Rectal smooth muscle tissue (tissue), 1 donor: ENCODE results near the gene MEA1.

Experiments
- H3K27ac ChIP-seq: one replicate; pipeline ENCODE4 v1.7.0; 2013; ENCODE audit warnings: low read depth, low read length, inconsistent platforms
- H3K27me3 ChIP-seq: one replicate; pipeline ENCODE4 v1.7.0; 2013; ENCODE audit warnings: low read length; ENCODE audit not compliant: control insufficient read depth, insufficient read depth
- H3K36me3 ChIP-seq: one replicate; pipeline ENCODE4 v1.7.0; 2013; ENCODE audit warnings: low read length; ENCODE audit not compliant: control insufficient read depth, insufficient read depth
- H3K4me1 ChIP-seq: one replicate; pipeline ENCODE4 v1.7.0; 2013; ENCODE audit warnings: low read length; ENCODE audit not compliant: control insufficient read depth, insufficient read depth
- H3K4me3 ChIP-seq: one replicate; pipeline ENCODE4 v1.7.0; 2013; ENCODE audit warnings: low read length
- H3K9ac ChIP-seq: one replicate; pipeline ENCODE4 v1.7.0; 2013; ENCODE audit warnings: low read length

MEA1 gene

DNA sequence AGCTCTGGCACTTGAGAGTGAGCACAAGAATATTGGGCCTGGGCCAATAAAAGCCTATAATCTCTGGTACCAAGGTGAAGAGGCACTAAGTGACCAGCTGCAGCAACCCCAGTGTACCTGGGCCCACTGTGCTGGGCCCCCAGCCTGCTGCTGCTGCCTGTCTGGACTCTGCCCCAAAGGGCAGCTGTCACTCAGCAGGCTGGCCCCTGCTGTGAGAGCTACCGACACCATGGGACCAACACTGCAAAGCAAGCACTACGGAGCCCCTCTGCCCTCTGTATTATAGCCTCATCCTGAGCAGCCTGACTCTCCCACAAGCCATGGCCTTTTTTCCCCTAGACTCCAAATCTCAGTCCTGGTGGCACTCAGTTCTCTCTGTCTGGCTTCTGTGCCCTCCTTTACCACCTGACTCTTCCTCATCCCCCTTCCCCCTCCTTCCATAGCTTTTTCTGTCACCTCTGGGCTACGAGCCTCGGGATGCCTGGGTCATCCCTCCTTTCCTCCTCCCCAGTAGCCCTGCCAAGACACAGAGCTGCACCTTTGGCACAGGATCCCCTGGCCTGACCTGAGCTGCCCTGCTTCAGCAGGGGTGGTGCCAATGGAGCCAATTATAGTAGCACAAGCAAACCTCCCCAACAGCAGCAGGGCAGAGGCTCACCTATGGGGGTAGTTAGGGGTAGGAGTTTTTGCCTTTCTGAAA is 21.9 kb upstream of the MEA1 start:
- peaks cover 21% of the 10 kb centered on the region for H3K36me3 ChIP-seq
- no peaks in the 10 kb centered on the region for H3K27me3 ChIP-seq
- H3K4me1 ChIP-seq: no peaks in the 10 kb centered on the region
- H3K4me3 ChIP-seq: no peak overlapping the region
- no peak overlapping the region for H3K27ac ChIP-seq
- H3K9ac ChIP-seq: no peak overlapping the region

DNA sequence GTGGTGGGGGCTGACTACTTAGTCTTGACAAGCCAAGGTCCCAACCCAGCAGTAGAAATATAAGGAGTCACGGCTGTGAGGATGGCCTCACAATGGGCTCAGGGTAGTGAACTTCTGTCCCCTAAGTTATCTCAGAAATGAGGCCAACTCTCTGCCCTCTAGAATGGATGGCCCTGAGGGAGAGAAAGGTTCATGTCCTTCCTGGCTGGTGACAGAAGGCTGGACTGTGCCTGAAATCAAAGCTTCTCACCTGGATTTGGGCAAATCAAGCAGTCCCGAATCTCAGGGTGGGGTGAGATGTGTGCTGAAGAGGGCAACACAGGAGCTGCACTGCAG is 20.4 kb upstream of the MEA1 start:
- Histone ChIP-seq H3K9ac (no peak overlapping the region), H3K4me3 (no peak overlapping the region), H3K4me1 (no peaks in the 10 kb centered on the region), H3K36me3 (peaks cover 24% of the 10 kb centered on the region), H3K27me3 (no peaks in the 10 kb centered on the region), H3K27ac (no peak overlapping the region)

DNA sequence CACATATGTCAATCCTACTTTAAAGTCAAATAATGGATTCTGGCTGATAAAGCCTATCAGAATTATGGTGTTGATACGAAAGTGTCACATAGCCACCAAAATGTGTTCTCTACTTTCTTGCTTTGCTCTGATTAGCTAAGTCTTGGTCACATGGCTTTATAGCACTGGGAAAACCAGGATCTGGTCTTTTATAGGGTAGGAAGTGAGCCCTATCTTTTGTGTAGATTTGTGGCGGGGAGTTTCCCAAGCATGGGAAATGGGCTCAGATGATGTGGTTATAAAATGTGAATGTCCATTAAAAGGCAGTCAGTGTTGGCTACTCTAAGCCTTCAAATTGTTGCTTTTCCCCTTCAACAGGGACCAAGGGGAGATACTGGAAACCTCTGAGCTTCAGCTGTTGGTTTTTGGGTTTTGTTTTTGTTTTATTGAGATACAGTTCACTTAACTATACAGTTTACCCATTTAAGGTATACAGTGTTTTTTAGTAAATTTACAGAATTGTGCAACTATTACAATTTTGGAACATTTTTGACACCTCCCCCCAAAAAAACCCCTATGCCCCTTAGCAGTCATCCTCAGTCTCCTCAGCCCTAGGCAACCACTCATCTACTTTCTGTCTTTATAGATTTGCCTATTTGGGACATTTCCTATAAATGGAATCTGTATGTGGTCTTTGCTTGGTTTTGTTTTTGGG is 19.9 kb upstream of the MEA1 start:
- no peaks in the 10 kb centered on the region for H3K4me1 ChIP-seq
- H3K9ac ChIP-seq: no peak overlapping the region
- H3K27me3 ChIP-seq: no peaks in the 10 kb centered on the region
- H3K36me3 ChIP-seq: peaks cover 27% of the 10 kb centered on the region
- H3K27ac ChIP-seq: no peak overlapping the region
- H3K4me3 ChIP-seq: no peak overlapping the region

DNA sequence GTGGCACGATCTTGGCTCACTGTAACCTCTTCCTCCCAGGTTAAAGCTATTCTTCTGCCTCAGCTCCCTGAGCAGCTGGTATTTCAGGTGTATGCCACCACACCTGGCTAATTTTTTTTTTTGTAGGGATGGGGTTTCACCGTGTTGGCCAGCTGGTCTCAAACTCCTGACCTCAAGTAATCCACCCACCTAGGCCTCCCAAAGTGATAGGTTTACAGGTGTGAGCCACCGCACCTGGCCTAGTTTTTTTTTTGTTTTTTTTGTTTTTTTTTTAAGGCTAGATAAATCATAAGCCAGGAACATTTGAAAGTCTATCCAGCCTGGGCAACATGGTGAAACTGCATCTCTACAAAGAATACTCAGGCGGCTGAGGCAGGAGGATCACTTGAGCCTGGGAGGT is 18.6 kb upstream of the MEA1 start:
- H3K4me3 ChIP-seq: no peak overlapping the region

DNA sequence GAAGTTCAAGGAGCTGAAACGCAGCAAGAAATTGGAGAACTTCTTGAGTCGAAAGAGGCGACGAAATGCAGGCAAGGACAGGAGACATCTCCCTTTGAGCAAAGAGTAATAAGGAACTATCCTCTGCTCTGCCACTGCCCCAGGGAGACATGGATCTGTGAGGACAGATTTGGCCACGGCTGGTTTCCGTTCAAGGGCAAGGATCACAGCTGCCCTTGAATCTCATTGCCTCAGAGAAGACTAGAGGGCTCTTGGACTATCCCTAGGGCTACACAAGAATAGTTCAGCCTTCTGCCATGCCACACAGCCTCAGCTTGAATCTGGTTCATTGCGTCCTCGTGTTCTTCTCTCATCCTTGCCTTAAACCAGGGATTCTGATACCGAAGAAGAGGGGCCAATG is 15.4 kb upstream of the MEA1 start:
- H3K27me3 ChIP-seq: no peaks in the 10 kb centered on the region
- no peak overlapping the region for H3K27ac ChIP-seq
- peaks cover 30% of the 10 kb centered on the region for H3K36me3 ChIP-seq
- H3K4me3 ChIP-seq: no peak overlapping the region
- H3K4me1 ChIP-seq: no peaks in the 10 kb centered on the region
- H3K9ac ChIP-seq: no peak overlapping the region

More for the DNA sequence above, 18.6 kb upstream of the MEA1 start:
- H3K9ac ChIP-seq: no peak overlapping the region
- H3K36me3 ChIP-seq: peaks cover 29% of the 10 kb centered on the region
- H3K27me3 ChIP-seq: no peaks in the 10 kb centered on the region
- no peak overlapping the region for H3K27ac ChIP-seq
- no peaks in the 10 kb centered on the region for H3K4me1 ChIP-seq

DNA sequence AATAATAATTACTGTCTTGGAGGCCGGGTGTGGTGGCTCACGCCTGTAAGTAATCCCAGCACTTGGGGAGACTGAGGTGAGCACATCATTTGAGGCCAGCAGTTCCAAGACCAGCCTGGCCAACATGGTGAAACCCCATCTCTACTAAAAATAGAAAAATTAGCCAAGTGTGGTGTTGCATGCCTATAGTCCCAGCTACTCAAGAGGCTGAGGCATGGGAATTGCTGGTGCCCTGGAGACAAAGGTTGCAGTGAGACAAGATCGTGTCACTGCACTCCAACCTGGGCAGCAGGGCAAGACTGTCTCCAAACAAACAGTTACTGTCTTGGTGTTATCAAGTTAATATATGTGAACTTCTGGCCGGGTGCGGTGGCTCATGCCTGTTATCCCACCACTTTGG is 12.6 kb upstream of the MEA1 start:
- Histone ChIP-seq H3K27me3 (no peaks in the 10 kb centered on the region), H3K4me3 (no peak overlapping the region), H3K9ac (no peak overlapping the region), H3K27ac (no peak overlapping the region), H3K4me1 (no peaks in the 10 kb centered on the region), H3K36me3 (peaks cover 28% of the 10 kb centered on the region)

DNA sequence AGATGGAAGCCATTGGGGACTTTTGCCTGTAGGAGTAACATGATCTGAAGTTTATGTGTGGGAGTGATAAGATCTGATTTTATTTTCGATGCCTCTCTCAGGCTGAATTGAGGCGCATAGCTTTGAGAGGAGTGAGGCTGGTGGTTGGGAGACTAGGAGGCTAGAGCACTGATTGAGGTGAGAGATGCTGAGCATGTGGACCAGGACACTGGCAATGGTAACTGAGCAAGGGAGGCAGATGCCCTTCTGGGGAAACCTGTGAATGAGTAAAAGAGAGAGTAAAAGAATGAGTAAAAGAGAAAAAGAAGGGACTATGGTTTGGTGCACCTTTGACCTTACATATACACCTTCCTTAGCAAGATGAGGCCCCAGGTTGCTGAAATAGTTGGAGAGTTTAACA is 10.7 kb upstream of the MEA1 start:
- H3K27me3 ChIP-seq: no peaks in the 10 kb centered on the region
- peaks cover 24% of the 10 kb centered on the region for H3K36me3 ChIP-seq
- no peaks in the 10 kb centered on the region for H3K4me1 ChIP-seq
- no peak overlapping the region for H3K9ac ChIP-seq
- H3K27ac ChIP-seq: no peak overlapping the region
- H3K4me3 ChIP-seq: no peak overlapping the region

DNA sequence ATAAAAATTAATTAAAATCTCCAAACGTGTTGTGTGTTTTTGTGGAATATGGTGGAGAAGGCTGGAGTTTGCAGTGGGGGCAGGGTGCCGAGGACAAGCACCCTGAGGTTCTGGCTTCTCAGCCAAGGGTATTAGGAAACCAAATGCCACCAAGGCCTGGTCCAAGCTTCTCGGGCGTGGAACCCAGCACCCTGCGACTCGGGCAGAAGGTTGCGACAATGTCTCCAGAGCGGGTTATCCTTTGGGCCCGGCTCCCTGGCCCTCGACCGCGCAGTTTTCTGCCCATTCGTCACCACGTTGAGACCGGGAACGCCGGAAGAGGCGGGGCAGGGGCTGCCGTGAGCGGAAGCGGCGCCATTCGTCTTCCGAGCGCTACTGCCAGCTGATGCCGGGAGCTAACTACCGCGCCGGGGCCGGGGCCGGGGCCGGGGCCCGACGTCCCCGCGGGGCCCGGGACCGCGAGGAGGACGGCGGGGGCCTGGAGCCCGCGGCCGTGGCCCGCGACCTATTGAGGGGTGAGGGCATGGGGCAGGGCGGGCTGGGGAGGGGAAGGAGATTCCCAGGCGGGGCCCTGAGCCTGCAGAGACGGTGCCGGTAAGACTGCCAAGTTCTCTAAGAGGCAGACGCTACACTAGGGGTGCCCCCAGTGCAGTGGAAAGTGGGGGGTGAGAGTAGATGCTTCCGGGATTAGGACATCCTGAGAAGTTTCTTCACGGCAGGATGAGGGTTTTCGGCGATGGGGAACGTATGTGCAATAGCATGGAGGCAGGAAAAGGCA is 7.7 kb upstream of the MEA1 start, which contains the start of gene RRP36:
Gene RRP36 (plus strand): TSS at position 354 of the 778 bp plus-strand sequence. CDS start 32 bp downstream, at position 386.
- Histone ChIP-seq H3K27me3 (no peaks in the 10 kb centered on the region), H3K4me3 (peak within 1 kb of the TSS; percentile 93), H3K4me1 (peaks cover 2% of the 10 kb centered on the region), H3K9ac (peak within 1 kb of the TSS; percentile 86), H3K27ac (peak within 1 kb of the TSS; percentile 77), H3K36me3 (peaks cover 17% of the 10 kb centered on the region)

DNA sequence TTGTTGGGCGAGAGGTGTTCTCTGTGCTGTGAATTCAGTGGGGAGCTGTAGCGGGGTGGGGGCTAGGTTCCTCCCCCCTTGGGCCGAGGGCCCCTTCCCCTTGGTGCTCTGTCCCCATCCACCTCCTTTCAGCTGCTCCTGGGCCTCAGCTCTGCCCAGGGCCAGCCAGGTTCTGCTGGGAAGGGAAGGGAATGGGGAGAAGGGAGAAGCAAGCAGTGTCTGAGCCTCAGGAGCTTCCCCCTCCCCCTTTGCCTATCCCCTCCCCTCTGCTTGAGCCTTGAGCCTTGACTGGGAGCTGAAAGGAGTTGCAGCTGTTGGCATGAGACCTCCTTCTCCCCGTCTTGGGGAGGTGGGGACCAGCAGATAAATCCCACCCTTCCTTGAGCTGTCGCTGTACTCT is 7.1 kb upstream of the MEA1 start:
- peak overlapping the region; percentile 77 for H3K27ac ChIP-seq
- no peaks in the 10 kb centered on the region for H3K27me3 ChIP-seq
- peaks cover 5% of the 10 kb centered on the region for H3K4me1 ChIP-seq
- H3K4me3 ChIP-seq: peak overlapping the region; percentile 93
- no peak overlapping the region for H3K9ac ChIP-seq
- H3K36me3 ChIP-seq: peaks cover 12% of the 10 kb centered on the region

DNA sequence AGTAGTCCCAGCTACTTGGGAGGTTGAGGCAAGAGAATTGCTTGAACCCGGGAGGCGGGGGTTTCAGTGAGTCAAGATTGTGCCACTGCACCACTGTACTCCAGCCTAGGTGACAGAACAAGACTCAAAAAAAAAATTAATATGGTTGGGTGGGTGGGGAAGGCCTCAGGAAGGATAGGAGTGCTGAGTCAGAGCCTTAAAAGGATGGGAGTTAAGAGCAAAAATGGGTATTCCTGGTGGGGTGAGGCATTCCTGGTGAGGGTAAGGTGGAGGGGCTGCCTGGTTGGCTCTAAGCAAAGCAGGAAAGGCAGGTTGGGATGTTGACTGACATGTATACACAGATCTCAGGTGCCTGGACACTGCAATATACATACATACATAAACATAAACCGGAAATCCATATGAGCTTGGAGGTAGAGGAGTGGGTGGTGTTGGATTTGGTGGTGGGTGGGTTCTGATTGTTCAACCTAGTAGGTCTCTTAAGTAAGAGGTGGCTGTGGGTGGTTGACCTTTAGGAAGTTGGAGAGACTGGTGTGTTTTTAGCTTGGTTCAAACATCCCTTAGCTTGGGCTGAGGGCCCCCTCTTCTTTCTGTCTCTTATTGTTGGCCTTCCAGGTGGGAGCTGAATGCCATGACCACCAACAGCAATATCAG is 6.4 kb upstream of the MEA1 start:
- Histone ChIP-seq H3K4me1 (peaks cover 5% of the 10 kb centered on the region), H3K4me3 (no peak overlapping the region), H3K36me3 (peaks cover 12% of the 10 kb centered on the region), H3K27ac (no peak overlapping the region), H3K27me3 (no peaks in the 10 kb centered on the region), H3K9ac (no peak overlapping the region)

DNA sequence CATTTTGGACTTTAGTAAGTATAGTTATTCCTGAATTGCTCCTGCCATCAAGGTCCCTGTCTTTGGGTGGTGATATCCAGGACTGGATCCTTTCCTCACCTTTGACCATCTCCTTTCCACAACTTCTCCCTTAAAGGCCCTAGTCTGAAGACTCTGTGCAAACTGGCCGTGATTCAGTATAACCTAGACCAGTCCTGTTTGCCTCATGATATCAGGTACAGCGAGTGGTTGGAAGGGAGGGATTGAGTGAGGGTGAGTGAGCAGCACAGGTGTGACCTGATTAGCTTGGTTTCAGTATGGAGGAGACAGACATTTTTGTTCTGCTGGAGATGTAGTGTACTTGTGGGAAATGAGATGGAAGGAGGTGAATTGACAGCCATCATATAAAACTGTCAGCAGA is 5.4 kb upstream of the MEA1 start:
- Histone ChIP-seq H3K4me3 (no peak overlapping the region), H3K36me3 (peaks cover 12% of the 10 kb centered on the region), H3K9ac (no peak overlapping the region), H3K27me3 (no peaks in the 10 kb centered on the region), H3K4me1 (peaks cover 10% of the 10 kb centered on the region), H3K27ac (no peak overlapping the region)

DNA sequence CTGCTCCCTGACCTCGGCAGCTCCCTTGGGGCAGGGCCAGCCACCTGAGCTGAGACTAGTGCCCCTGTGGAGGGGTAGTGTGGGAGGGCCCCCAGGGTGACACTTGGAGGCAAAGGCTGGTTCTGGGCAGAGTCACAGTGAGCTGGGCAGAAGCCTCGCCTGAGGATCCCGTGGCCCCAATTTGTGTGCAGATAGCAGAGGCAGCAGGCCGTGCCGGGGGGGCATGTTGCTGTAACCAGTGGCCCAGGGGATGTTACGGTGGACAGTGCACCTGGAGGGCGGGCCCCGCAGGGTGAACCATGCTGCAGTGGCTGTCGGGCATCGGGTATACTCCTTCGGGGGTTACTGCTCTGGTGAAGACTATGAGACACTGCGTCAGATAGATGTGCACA is 3.2 kb upstream of the MEA1 start:
- H3K27ac ChIP-seq: no peak overlapping the region

More for the DNA sequence above, 3.2 kb upstream of the MEA1 start:
- H3K4me3 ChIP-seq: no peak overlapping the region
- peaks cover 12% of the 10 kb centered on the region for H3K36me3 ChIP-seq
- H3K9ac ChIP-seq: no peak overlapping the region
- no peaks in the 10 kb centered on the region for H3K27me3 ChIP-seq
- peaks cover 17% of the 10 kb centered on the region for H3K4me1 ChIP-seq
